ENCODE results near the gene PLCH2.
"Not testable (repeated sequence)": the region's sequence is repeated elsewhere in the genome, so short reads cannot be mapped to it uniquely, and the experiment has no call there.

PLCH2 gene

GRCh38 chr1:2443277-2444137 is 32.6 kb upstream of the PLCH2 start:
- no peak for FAIRE-seq

- FAIRE-seq, result no peak
Observed at GRCh38 chr1:2444138-2444591, 31.9 kb upstream of the PLCH2 start.

DNA sequence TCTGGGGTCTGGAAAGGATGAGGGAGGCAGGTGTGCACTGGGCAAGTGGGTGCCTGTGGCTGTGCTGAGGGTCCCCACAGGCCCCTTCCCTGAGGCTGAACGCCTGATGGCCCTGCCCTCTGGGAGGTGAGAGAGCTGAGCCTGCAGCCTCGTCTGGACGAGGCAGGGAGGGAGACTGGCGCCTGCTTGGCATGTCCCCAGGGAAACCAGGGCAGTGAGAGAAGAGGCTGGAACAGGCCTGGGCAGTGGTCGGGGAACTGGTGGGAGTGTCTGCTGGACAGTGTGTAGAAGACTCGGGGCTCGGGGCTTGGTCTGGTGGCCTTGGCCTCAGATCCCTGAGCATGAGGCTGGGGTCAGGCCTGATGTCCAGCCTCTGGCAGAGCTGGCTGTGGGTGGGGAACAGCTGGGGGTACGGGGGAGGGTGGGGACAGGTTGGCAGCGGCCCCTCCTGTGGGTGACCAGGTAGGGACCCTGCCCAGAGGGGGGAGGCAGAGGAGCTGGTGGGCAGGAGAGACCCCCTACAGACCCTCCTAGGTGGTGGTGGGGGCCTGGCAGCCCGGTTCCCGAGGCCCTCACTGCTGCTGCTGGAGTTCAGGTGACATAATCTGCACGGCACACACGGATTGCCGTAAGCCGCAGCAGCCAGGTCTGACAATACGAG is 30.8 kb upstream of the PLCH2 start:
- FAIRE-seq, result no peak

DNA sequence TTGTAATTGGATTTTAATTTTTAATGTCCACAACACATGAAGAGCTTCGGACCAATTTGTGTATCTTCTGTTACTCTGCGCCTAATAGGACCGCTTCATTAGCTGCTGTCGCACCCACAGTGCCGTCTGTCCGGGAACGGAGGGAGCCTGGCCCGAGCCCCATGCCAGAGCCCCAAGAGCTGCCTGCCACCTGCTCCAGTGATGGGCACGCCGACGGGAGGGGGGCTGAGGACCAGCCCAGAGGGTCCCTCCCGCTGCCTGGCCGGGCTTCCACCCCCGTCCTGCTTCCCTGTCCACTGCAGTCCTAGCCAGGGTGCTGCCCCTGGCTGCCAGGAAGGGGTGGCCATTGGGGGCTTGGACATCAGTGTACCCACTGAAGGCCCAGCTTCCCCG is 30.3 kb upstream of the PLCH2 start:
- no peak for FAIRE-seq

- FAIRE-seq, result no peak
Observed at GRCh38 chr1:2446394-2446793, 29.7 kb upstream of the PLCH2 start.

DNA sequence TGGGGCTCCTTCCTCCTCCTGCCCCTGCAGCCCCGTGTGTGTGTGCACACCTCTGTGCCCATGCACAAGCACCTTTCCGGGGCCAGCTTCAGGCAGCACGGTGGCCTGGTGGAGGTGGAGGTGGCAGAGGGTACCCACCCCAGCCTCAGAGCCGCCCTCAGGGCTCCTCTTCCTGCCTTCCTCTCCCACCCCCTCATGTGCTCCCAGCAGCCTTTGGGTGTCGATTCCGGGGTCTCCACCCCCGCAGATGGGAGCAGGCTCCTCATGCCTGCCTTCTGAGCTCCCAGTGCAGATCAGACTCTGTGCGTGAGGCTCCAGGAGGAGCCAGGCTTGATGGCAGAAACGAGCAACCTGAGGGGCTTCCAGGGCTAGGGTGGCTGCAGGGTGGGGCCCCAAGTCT is 29.2 kb upstream of the PLCH2 start:
- FAIRE-seq, result no peak

DNA sequence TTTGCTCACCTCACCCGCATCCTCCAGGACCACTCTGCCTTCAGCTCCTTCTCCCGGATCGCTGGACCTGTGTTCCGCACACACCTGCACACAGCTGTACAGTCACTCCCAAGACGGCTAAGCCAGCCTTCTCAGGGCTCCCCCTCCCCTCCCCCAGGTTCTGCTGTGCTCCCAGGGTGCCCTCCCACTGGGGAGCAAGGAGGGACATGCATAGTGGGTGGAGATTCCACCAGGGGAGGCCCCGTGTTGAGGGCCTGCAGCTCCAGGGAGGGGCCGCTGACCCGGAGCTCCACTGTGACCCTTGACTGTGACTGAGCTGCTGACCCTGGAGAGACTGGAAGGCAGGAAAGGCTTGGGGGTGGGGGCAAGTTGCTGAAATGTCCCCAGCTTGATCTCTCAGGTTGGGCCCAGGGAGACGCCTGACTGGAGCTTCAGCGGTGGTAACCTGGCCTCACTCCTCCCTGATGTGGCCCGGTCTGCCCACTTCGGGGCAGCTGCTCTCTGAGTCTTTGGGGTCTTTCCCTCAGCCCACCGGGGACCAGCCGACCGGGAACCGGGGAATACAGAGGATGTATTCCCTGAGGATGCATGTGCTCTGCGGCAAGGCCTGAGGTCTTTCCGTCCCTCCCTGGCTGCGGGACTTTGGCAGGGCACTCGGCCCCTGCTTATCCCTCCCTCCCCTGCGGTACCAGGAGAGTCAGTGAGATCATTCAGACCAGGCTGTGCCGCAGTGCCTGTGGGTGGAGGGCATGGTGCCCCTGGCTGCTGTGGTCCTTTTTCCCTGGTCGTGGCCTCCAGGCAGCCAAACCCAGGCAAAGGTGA is 28.6 kb upstream of the PLCH2 start:
- no peak for FAIRE-seq

DNA sequence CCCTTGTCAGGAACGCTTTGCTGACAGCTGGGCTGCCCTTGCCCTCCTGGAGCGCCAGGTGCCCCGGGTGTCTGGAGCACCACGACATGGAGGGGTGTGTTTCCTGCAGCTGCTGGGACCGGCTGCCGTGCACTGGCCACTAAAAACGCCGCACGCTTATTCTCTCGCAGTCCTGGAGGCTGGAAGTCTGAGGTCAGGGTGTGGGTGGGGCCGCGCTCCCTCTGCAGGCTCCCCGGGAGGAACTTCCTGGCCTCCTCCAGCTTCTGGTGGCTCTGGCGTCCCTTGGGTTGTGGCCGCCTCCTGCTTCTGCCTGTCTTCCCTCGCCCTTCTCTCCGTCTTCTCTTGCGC is 28.0 kb upstream of the PLCH2 start:
- no peak for FAIRE-seq

DNA sequence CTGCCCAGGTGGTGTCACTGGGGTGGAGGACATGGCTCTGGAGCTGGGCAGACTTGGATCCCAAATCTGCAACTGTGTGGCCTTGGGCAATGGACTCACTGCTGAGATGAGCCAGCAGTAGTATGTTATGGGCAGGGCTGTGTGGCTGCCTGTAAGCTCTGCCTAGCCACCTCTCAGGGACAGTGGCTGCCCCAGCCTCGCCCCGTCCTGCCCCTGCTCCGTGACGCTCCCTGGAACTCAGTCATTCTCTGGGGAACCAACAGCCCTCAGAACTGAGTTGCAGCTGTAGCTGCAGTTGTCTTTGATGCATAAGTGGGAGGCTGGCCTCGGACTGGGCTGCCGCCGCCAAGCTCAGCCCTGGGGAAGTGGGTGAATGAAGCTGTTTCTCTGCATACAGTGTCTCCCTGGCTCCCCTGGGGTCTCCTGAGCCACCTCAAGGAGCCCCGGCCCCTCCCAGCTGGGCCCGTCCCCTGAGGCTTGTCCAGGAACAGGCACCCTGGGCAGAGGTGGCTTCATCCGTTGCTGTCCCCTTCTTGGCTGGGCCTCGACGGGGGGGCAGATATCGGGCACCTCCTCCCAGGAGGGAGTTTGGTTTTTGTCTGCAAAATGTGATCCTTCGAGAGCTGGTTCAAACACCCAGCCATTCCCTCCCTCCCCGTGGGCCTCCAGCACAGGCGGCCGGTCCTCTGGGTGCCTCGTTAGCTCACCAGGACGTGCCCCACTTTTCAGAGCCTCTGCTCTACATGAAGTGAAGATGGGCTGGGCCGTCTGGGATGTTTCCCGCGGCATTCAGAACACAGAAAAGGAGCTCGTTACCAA is 26.2 kb upstream of the PLCH2 start:
- no peak for FAIRE-seq

DNA sequence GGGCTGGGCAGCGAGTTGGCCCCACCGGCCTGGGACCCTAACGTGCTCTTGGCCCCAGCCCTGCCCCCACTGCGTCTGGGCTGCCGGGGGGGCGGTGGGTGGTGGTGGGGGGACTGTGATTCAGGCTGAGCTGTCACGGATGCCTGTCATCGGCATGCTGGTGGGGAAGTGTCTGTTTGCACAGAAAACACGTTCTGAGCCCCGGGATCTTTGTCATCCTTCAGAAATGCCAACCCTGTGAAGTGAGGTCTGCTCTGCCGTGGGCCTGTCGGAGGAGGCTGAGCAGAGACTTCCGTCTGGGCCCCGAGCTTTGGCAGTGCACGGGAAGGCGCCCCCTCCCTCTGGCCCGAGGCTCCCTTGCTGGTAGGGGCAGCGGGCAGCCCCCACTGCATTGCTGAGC is 24.3 kb upstream of the PLCH2 start:
- FAIRE-seq, result no peak

- no peak for FAIRE-seq
Observed at GRCh38 chr1:2452201-2452931, 23.7 kb upstream of the PLCH2 start.

- FAIRE-seq, result no peak
Observed at GRCh38 chr1:2452932-2453315, 23.2 kb upstream of the PLCH2 start.

DNA sequence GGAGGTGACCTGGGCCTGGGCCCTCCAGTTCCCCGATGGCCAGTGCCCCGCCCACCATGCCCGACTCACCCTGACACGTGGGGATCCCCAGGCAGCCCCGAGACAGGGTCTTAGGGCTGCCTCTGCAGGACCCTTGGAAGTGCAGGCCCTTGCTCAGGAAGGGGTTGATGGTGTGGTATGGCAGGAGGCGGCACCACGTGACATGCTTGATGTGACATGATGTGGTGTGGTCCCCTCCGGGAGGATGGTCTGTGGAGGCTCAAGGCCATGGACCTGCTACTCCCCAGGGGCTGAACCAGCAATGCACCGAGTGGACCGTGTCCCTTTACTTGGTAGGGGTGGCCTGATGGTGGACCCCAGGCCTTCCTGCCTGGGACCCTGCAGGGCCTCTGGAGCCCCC is 21.9 kb upstream of the PLCH2 start:
- FAIRE-seq, result no peak

DNA sequence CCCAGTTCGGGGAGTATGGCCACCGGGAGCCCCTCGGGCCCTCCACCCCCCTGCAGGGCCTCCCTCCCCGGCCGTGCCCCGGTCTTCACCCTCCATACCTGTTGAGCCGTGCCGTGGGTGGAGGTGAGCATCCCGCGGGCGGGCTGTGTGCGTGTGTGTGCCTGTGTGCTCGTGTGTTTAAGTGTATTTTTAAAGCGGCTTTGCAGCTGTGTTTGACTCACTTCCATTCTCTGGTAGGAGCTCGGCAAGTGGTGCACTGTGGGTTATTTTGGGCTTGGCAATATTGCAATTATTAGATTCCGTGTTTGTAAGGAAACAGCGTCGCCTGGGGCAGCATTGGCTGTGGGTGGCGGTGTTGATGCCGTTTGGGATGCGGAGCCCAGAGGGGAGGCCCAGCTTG is 20.3 kb upstream of the PLCH2 start:
- no peak for FAIRE-seq

- no peak for FAIRE-seq
Observed at GRCh38 chr1:2457444-2457843, 18.6 kb upstream of the PLCH2 start.

- FAIRE-seq, result no peak
Observed at GRCh38 chr1:2458687-2459086, 17.4 kb upstream of the PLCH2 start.

DNA sequence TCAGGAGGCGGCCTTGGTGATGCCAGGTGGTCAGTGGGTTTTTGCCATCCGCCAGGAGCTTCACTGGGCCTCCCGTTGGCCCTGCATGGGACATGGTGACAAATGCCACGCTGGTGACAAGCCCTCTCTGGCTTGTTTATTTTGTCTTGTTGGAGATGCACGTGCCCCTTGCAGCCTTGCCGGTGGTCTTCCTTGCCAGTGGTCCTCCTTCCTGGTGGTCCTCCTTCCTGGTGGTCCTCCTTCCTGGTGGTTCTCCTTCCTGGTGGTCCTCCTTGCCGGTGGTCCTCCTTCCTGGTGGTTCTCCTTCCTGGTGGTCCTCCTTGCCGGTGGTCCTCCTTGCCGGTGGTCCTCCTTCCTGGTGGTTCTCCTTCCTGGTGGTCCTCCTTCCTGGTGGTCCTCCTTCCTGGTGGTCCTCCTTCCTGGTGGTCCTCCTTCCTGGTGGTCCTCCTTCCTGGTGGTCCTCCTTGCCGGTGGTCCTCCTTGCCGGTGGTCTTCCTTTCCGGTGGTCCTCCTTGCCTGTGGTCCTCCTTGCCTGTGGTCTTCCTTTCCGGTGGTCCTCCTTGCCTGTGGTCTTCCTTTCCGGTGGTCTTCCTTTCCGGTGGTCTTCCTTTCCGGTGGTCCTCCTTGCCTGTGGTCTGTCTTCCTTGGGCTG is 16.9 kb upstream of the PLCH2 start:
- FAIRE-seq, result not testable (repeated sequence)

GRCh38 chr1:2459757-2460156 is 16.3 kb upstream of the PLCH2 start:
- FAIRE-seq, result no peak

- FAIRE-seq, result no peak
Observed at GRCh38 chr1:2460203-2460602, 15.9 kb upstream of the PLCH2 start.

DNA sequence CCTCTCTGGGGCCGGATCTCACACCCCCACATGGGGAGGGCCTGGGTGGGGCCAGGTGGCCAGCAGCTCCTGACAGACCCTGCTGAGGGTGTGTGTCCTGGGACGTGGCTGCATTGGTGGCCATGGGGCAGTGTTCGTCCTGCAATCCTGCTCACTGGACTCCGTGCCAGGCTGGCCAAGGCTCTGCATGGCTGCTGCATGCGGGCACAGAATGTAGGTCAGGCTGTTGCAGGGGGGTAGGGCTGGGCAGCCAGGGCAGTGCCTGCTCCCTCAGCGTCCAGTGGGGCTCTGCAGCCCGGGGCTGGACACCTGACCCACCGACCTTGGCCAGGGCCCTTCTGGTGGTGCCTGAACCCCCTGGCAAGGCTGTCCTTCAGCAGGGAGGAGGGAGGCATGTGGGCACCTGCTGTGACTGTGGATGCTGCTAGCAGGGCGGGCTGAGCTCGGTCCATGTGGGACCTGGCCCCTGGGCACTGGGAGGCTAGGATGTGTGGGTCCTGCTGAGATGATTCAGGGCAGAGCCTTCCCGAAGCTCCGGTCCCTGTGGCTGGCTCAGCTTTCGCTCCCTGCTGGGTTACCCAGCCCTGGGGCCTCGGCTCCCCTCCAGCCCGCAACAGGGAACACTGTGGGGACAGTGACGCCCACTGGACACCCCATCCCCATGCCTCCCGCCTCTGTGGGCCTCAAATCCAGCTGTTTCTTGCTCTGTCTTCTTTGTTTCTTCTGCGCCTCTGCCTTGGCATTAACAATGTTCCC is 14.9 kb upstream of the PLCH2 start:
- no peak for FAIRE-seq

DNA sequence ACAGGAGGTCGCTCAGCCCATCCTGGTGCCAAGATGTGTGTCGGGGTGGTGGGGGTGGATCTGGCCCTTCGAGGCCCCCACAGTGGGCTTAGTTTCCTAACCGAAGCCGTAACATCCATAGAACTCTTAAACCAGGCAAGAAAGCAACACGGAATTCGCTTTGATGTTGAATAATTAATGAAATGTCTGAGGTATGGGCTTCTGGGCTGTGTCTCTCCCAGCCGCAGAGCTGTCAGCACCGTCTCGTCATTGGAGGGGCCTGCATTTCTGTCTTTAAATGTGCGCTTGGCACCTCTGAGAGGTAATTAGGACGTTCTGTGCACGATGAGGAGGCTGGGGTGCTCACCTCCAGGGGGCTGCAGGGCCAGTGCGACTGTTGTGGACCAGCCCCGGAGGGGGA is 13.3 kb upstream of the PLCH2 start:
- FAIRE-seq, result no peak

All from A204.1 (cell line).